T-helper 2 cell treated with Interferon-gamma antibody and Interleukin-4, amounts not matched to agents 5 μg/mL and 100 μg/mL, for 36 hours (primary cell): ENCODE measurements around the gene RPL22.
A peak's percentile ranks its signal among the peaks of the same experiment; 100 is the strongest.

Experiments
- DNase-seq: peaks from one replicate; pipeline ENCODE4 v3.0.0; 2021; ENCODE audit warnings: low spot score
- H3K27ac Mint-ChIP-seq: one replicate; pipeline ENCODE4 v1.8.0; 2021; ENCODE audit warnings: mild to moderate bottlenecking, mixed read lengths
- H3K27me3 Mint-ChIP-seq: one replicate; pipeline ENCODE4 v1.8.0; 2021; ENCODE audit warnings: low read depth, mixed read lengths
- H3K36me3 Mint-ChIP-seq: one replicate; pipeline ENCODE4 v1.8.0; 2021; ENCODE audit warnings: low read depth, mixed read lengths
- H3K4me1 Mint-ChIP-seq: one replicate; pipeline ENCODE4 v1.8.0; 2021; ENCODE audit warnings: low read depth, mixed read lengths
- H3K4me3 Mint-ChIP-seq: one replicate; pipeline ENCODE4 v1.8.0; 2022; ENCODE audit warnings: mild to moderate bottlenecking, moderate library complexity, mixed read lengths
- H3K9me3 Mint-ChIP-seq: one replicate; pipeline ENCODE4 v1.8.0; 2021; ENCODE audit warnings: mixed read lengths

The RPL22 gene

DNA sequence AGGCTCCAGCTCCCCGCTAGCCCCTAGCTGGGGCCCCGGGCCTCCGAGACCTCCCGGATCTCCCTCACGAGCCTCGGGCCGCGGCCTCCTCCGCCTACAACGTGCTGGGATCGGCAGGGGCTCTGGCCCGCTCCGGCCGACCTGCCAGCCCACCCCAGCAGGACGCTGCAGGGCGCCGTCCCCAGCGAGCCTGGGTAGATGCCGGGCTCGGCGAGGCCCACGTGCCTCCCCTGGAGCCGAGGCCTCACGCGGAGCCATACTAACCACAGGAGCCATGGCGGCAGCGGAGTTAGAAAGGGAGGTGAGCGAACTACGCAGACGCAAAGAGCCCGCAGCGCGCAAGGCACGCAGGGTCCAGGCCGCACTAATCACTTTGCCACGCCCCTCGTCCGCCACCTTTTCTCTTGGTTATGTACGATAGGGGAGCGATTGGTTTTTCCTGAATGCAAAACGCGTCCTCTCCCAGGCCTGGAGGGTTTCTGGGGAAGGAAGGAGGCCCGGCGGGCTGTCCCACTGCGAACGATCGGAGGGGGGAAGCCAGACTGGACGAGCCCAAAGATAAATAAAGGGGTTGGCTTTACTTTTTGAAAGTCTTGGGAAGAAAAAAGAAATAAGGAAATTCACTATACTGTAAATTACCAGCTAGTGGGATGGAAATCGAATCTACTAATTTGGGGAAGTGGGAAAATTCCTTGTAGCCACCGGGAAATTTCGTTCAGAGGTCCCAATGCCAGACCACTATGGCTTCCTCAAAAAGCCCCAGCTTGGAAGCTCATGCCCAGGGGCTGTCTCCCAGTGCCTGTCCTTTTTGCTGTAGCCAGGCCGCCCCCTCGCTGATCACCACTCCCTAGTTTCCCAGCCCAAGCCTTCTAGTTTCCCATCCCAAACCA, at the start of gene RPL22:
Gene RPL22 (minus strand): TSS at position 298 of the 890 bp plus-strand sequence. CDS start 22 bp downstream, at position 276.
- Mint-ChIP-seq H3K4me1 (peaks cover 39% of the 10 kb centered on the region), H3K36me3 (peaks cover 25% of the 10 kb centered on the region), H3K4me3 (peak within 1 kb of the TSS; percentile 92)

GRCh38 chr1:6248161-6248776, 48.9 kb upstream of the RPL22 start:
- Mint-ChIP-seq H3K36me3 (no peaks in the 10 kb centered on the region), H3K27me3 (peaks cover 63% of the 10 kb centered on the region), H3K27ac (no peak overlapping the region), H3K9me3 (no peaks in the 10 kb centered on the region), H3K4me1 (peaks cover 2% of the 10 kb centered on the region), H3K4me3 (no peak overlapping the region)
- no peak for DNase-seq

More for the DNA sequence above, at the start of gene RPL22:
- peak within 1 kb of the TSS; percentile 89 for H3K27ac Mint-ChIP-seq
- no peaks in the 10 kb centered on the region for H3K9me3 Mint-ChIP-seq
- DNase-seq = peak; percentile 98
- H3K27me3 Mint-ChIP-seq = no peaks in the 10 kb centered on the region

DNA sequence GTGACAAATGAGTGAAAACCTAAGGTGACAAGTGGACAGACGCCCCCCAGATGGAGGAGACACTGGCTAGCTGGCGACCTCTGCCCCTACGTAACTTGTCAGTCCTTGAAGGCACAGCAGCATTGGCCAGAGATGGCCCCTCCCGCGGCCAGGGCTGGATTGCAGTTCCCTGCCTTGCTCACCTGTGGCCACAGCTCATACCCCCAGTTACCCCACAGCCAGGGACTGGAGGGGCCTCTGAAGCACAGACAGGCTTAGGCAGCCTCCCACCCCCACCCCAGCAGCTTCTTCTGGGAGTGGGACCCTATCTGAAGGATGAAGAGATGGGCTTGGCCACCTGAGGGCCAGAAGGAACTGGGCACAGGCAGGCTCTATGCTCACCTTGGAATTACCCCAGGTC, 48.3 kb upstream of the RPL22 start:
- no peak for DNase-seq
- H3K27me3 Mint-ChIP-seq = peaks cover 68% of the 10 kb centered on the region
- no peaks in the 10 kb centered on the region for H3K9me3 Mint-ChIP-seq
- H3K4me1 Mint-ChIP-seq = peaks cover 2% of the 10 kb centered on the region
- no peaks in the 10 kb centered on the region for H3K36me3 Mint-ChIP-seq
- H3K4me3 Mint-ChIP-seq = no peak overlapping the region
- no peak overlapping the region for H3K27ac Mint-ChIP-seq

GRCh38 chr1:6246497-6247467, 47.4 kb upstream of the RPL22 start:
- DNase-seq = peak; percentile 68
- peak overlapping the region; percentile 75 for H3K4me3 Mint-ChIP-seq
- H3K27ac Mint-ChIP-seq = no peak overlapping the region
- H3K9me3 Mint-ChIP-seq = no peaks in the 10 kb centered on the region
- H3K4me1 Mint-ChIP-seq = peaks cover 2% of the 10 kb centered on the region
- H3K36me3 Mint-ChIP-seq = no peaks in the 10 kb centered on the region
- peaks cover 65% of the 10 kb centered on the region for H3K27me3 Mint-ChIP-seq

GRCh38 chr1:6245869-6246496, 46.6 kb upstream of the RPL22 start:
- H3K27me3 Mint-ChIP-seq = peaks cover 70% of the 10 kb centered on the region
- no peaks in the 10 kb centered on the region for H3K36me3 Mint-ChIP-seq
- DNase-seq = peak; percentile 26
- peaks cover 9% of the 10 kb centered on the region for H3K4me1 Mint-ChIP-seq
- H3K4me3 Mint-ChIP-seq = peak overlapping the region; percentile 75
- H3K9me3 Mint-ChIP-seq = no peaks in the 10 kb centered on the region
- H3K27ac Mint-ChIP-seq = no peak overlapping the region

DNA sequence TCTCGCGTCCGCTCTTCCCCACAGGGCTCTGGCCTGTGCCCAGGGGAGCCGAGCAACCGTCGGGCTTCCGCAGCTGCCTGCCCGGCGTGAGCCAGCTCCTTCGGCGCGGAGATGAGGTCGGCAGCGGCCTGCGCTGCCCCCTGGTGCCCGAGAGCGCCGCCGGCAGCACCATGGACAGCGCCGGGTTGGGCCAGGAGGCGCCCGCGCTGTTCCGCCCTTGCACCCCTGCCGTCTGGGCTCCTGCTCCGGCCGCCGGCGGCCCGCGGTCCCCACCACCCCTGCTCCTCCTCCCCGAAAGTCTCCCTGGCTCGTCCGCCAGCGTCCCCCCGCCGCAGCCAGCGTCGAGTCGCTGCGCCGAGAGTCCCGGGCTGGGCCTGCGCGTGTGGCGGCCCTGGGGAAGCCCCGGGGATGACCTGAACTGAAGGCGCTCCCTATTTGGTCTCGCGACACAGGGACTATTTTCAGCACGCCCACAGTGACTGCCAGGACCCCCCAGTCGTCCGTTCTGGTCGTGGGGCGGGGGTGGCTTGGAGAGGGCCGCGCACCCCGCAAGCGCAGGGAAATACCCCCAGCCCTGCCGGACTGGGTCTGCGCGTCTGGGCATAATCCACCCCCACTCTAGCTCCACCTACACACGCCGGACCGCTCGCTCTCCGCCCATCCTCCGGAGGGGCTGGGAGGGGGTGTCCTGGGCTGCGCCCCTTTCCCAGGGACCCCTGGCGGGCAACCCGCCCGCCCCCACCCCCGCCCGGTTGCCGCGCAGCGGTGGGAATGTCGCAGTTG, 45.9 kb upstream of the RPL22 start:
- Mint-ChIP-seq H3K4me3 (no peak overlapping the region), H3K27ac (no peak overlapping the region), H3K27me3 (peaks cover 69% of the 10 kb centered on the region), H3K9me3 (no peaks in the 10 kb centered on the region), H3K4me1 (peaks cover 9% of the 10 kb centered on the region), H3K36me3 (no peaks in the 10 kb centered on the region)
- DNase-seq = peak; percentile 81

DNA sequence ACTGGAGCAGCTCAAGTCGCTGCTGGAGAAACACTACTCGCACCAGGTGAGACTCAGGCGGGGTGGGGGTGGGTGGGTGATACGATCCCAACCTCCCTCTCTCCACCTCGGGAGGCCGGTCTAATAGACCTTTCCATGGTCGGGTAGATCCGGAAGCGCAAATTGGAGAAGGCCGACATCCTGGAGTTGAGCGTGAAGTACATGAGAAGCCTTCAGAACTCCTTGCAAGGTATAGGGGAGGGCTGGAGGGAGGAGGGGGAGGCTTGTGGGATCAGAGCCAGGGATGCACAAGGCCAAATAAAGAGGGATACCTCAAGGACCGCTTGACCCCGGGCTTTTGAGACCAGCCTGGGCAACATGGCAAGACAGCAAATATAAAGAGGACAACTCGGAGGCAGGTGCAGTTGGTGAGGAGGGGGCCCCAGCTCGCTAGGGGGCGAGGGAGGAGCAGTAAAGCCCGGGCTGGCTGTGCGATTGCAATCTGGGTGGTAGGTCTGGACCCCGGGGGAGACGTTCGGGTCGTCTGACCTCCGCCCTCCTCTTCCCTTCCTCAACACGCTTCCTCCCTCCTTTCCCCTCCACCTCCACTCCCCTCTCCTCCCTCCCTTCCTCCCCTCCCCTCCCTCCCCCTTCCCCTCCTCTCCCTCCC, 45.1 kb upstream of the RPL22 start:
- H3K27me3 Mint-ChIP-seq = peaks cover 72% of the 10 kb centered on the region
- H3K4me3 Mint-ChIP-seq = no peak overlapping the region
- peaks cover 9% of the 10 kb centered on the region for H3K4me1 Mint-ChIP-seq

GRCh38 chr1:6243993-6244392, 44.6 kb upstream of the RPL22 start, which contains the start of gene HES3:
Gene HES3, plus strand, starts transcription at chr1:6244179. Its CDS starts 187 bp downstream, at chr1:6244366.
- Mint-ChIP-seq H3K4me1 (peaks cover 10% of the 10 kb centered on the region), H3K27ac (no peak within 1 kb of the TSS), H3K9me3 (no peaks in the 10 kb centered on the region), H3K27me3 (peaks cover 77% of the 10 kb centered on the region), H3K36me3 (no peaks in the 10 kb centered on the region), H3K4me3 (no peak within 1 kb of the TSS)
- no peak for DNase-seq

More for the DNA sequence above, 45.1 kb upstream of the RPL22 start:
- Mint-ChIP-seq H3K9me3 (no peaks in the 10 kb centered on the region), H3K27ac (no peak overlapping the region), H3K36me3 (no peaks in the 10 kb centered on the region)
- no peak for DNase-seq

GRCh38 chr1:6243053-6243834, 43.8 kb upstream of the RPL22 start:
- no peak overlapping the region for H3K4me3 Mint-ChIP-seq
- H3K4me1 Mint-ChIP-seq = peaks cover 13% of the 10 kb centered on the region
- no peak overlapping the region for H3K27ac Mint-ChIP-seq
- H3K36me3 Mint-ChIP-seq = no peaks in the 10 kb centered on the region
- DNase-seq = no peak
- H3K9me3 Mint-ChIP-seq = no peaks in the 10 kb centered on the region
- H3K27me3 Mint-ChIP-seq = peaks cover 74% of the 10 kb centered on the region

GRCh38 chr1:6241887-6242740, 42.7 kb upstream of the RPL22 start:
- no peak for DNase-seq
- Mint-ChIP-seq H3K36me3 (no peaks in the 10 kb centered on the region), H3K4me1 (peaks cover 13% of the 10 kb centered on the region), H3K4me3 (no peak overlapping the region), H3K27ac (no peak overlapping the region), H3K9me3 (no peaks in the 10 kb centered on the region), H3K27me3 (peaks cover 63% of the 10 kb centered on the region)
